Measurements from ENCODE around the gene RBM10. TPM values are rescaled to one million over a fixed set of nuclear protein-coding genes. Genes with fewer than 3 reads are reported as not detected.

Gene RBM10
- total and polyA plus RNA-seq, 9 of the 15 experiments (the other 6 are each of a cell fraction or from before 2014, with no cell fraction given): 1.1 to 61.7 (median 31.5) TPM

DNA sequence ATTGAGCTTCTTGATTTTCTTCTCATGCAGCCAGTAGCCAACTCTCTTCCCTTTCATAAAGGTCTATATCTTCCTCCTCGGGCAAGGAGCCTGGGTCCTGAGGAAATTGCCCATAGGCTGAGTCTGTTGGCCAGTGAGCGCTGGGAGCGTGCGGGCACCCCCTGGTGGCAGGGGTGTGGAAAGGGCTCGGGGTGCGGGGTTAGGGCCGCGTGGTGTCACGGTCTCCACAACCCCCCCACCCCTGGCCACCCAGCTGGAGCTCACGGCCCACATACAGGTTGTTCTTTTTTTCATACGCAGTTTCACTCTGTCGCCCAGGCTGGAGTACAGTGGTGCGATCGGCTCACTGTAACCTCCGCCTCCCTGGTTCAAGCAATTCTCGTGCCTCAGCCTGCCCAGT is 13.1 kb downstream of the RBM10 start:
- FAIRE-seq (no peak), DNase-seq (ENCODE audit: extremely low read depth in 1 of 4, low spot score in 3 of 4) (peak in 3 of 4 experiments; percentile 15 to 32 (median 29)), ATAC-seq (peak; percentile 81)
- Histone ChIP-seq H4K20me1 (replicated peaks; ENCODE audit: control insufficient read depth, insufficient read depth, low read length) (no peaks in the 10 kb centered on the region), H3K79me2 (ENCODE audit: control insufficient read depth, insufficient read depth, low read length) (peaks cover 67% of the 10 kb centered on the region), H3K9me1 (ENCODE audit: control insufficient read depth, insufficient read depth, low read length) (no peaks in the 10 kb centered on the region), H3K4me2 (ENCODE audit: insufficient read depth, low read length) (no peak overlapping the region), H3K4me3 (no peak overlapping the region), H2AFZ (ENCODE audit: low read depth, low read length) (no peak overlapping the region), H3K9me3 (replicated peaks; ENCODE audit: control insufficient read depth, insufficient read depth, low read depth, low read length) (no peaks in the 10 kb centered on the region), H3K27ac (ENCODE audit: extremely low read depth, low read depth, low read length) (no peak overlapping the region), H3K4me1 (replicated peaks in 1 of 2; ENCODE audit: control insufficient read depth in 2 of 2, insufficient read depth in 2 of 2, low read length in 2 of 2) (peaks cover 0 to 5% of the 10 kb centered on the region in 2 experiments; a peak in 2 of 5 replicates), H3K9ac (ENCODE audit: insufficient read depth in 1 of 2, low read depth in 2 of 2, low read length in 2 of 2) (no peak overlapping the region), H3K36me3 (ENCODE audit: control insufficient read depth, insufficient read depth, low read length) (peaks cover 50% of the 10 kb centered on the region), H3K27me3 (ENCODE audit: control insufficient read depth in 2 of 2, insufficient read depth in 2 of 2, low read length in 2 of 2) (no peaks in the 10 kb centered on the region)
- ChIA-PET CTCF (ENCODE audit: low intra/inter-chr PET ratio) (no interaction called here), POLR2A (interaction anchor here (0.9 to 3.4 kb wide), 2 partner anchors 10 to 13 kb away, joined by 3 to 13 read pairs; partner anchors contain the start of genes NDUFB11 and RBM10)
- BruUV-seq (replicated peaks): no TSS peak
- TF ChIP-seq SAFB (IDR thresholded peaks at IDR 0.05; ENCODE audit: borderline replicate concordance, low read depth, low read length) (no peak), ZBTB33 (CRISPR knock-in tag; IDR thresholded peaks at IDR 0.05) (peak; percentile 88), ZNF436 (CRISPR knock-in tag; IDR thresholded peaks at IDR 0.05) (no peak), POLR2G (IDR thresholded peaks at IDR 0.05; ENCODE audit: low read depth, low read length) (peak; percentile 40; the same call in 1 of the 2 replicates)
- TF ChIP-seq, protein P1, sequence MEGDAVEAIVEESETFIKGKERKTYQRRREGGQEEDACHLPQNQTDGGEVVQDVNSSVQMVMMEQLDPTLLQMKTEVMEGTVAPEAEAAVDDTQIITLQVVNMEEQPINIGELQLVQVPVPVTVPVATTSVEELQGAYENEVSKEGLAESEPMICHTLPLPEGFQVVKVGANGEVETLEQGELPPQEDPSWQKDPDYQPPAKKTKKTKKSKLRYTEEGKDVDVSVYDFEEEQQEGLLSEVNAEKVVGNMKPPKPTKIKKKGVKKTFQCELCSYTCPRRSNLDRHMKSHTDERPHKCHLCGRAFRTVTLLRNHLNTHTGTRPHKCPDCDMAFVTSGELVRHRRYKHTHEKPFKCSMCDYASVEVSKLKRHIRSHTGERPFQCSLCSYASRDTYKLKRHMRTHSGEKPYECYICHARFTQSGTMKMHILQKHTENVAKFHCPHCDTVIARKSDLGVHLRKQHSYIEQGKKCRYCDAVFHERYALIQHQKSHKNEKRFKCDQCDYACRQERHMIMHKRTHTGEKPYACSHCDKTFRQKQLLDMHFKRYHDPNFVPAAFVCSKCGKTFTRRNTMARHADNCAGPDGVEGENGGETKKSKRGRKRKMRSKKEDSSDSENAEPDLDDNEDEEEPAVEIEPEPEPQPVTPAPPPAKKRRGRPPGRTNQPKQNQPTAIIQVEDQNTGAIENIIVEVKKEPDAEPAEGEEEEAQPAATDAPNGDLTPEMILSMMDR (IDR thresholded peaks at IDR 0.05 in 2 of 3, conservative IDR thresholded peaks at IDR 0.05 in 1 of 3; ENCODE audit: insufficient read depth in 2 of 3, low read depth in 1 of 3, low read length in 3 of 3): 0 out of 6 replicates have a peak, but pooled peaks of 1 of the 3 experiments have one; percentile 18
- intact Hi-C loops (cut with micrococcal nuclease) (no loop called here), in situ Hi-C loops (cut with MboI) (no loop called here)
- 93% methylated on average over 10 of the region's 16 CpGs for WGBS (ENCODE audit: insufficient coverage, low coverage, missing lambda C conversion rate)
